Uterus (tissue), 4 donors: Measurements from ENCODE around the gene LDLRAD4. TPM values are rescaled to one million over a fixed set of nuclear protein-coding genes. Genes with fewer than 3 reads are reported as not detected.

Experiments used
- DNase-seq, 2 donors: peaks; one replicate each; pipeline ENCODE4 v3.0.0-alpha.2; 2019 to 2020
- H3K27ac ChIP-seq, 2 donors: fragments of 200-600 bp; sonication (generic); 1 replicate in 1 of 2; 2 replicates in 1 of 2; pipeline ENCODE4 v1.5.1; 2016 to 2018
- H3K27me3 ChIP-seq, 2 donors: fragments of 200-600 bp; sonication (generic); one replicate each; pipeline ENCODE4 v1.5.1; 2018 to 2019; ENCODE audit warnings: control low read depth in 1 of 2
- H3K36me3 ChIP-seq, 2 donors: fragments of 200-600 bp; sonication (generic); one replicate each; pipeline ENCODE4 v1.5.1; 2019; ENCODE audit warnings: control low read depth in 1 of 2
- H3K4me1 ChIP-seq, 2 donors: fragments of 200-600 bp; sonication (generic); one replicate each; pipeline ENCODE4 v1.5.1; 2018 to 2019; ENCODE audit warnings: control low read depth in 1 of 2
- H3K4me3 ChIP-seq, 2 donors: fragments of 200-600 bp; sonication (generic); 1 replicate in 1 of 2; 2 replicates in 1 of 2; pipeline ENCODE4 v1.5.1; 2018 to 2019; ENCODE audit warnings: mild to moderate bottlenecking in 1 of 2
- H3K9me3 ChIP-seq, 2 donors: fragments of 200-600 bp; sonication (generic); one replicate each; pipeline ENCODE4 v1.5.1; 2019; ENCODE audit warnings: control low read depth in 1 of 2
- POLR2A ChIP-seq, 2 donors: fragments of 450-650 bp; IDR thresholded peaks; one replicate each; pipeline ENCODE4 v1.6.1; 2016; ENCODE audit warnings: antibody characterized with exemption in 2 of 2, mild to moderate bottlenecking in 1 of 2, moderate library complexity in 1 of 2
- intact Hi-C: fragments of 100-400 bp; cut with DNase I; formaldehyde crosslinking; loops from one replicate; pipeline ENCODE4 v1.15.1; 2023; ENCODE audit warnings: low total_unique reads
- total RNA-seq, 4 donors: library from RNA; depleted of rRNA in 3 of 4; stranded (reverse); fragments of >200 nt in 3 of 4; gene quantifications; one replicate each; pipeline versions ENCODE4 v1.1.0 to v1.2.4, GENCODE V29; 2014 to 2023
- TF ChIP-seq, protein P1 (sequence below), 4 experiments: fragments of 200-600 bp in 2 of 4; fragments of 450-650 bp in 2 of 4; sonication (generic) in 2 of 4; IDR thresholded peaks; one replicate each; pipeline ENCODE4 v1.5.1; 2016 to 2019; ENCODE audit warnings: antibody characterized with exemption in 4 of 4, mild to moderate bottlenecking in 2 of 4, moderate library complexity in 1 of 4
- donor health status: DM: yes; HTN: yes; CAD: no.

LDLRAD4 gene
- total RNA-seq, 4 donors from 2014 or later = 23.8 to 82.2 (median 39.3) TPM

GRCh38 chr18:13313006-13313686 lies 94.6 kb downstream of the LDLRAD4 start:
- intact Hi-C loops = no loop called here
- TF ChIP-seq, protein P1, sequence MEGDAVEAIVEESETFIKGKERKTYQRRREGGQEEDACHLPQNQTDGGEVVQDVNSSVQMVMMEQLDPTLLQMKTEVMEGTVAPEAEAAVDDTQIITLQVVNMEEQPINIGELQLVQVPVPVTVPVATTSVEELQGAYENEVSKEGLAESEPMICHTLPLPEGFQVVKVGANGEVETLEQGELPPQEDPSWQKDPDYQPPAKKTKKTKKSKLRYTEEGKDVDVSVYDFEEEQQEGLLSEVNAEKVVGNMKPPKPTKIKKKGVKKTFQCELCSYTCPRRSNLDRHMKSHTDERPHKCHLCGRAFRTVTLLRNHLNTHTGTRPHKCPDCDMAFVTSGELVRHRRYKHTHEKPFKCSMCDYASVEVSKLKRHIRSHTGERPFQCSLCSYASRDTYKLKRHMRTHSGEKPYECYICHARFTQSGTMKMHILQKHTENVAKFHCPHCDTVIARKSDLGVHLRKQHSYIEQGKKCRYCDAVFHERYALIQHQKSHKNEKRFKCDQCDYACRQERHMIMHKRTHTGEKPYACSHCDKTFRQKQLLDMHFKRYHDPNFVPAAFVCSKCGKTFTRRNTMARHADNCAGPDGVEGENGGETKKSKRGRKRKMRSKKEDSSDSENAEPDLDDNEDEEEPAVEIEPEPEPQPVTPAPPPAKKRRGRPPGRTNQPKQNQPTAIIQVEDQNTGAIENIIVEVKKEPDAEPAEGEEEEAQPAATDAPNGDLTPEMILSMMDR (IDR thresholded peaks at IDR 0.05) = no peak
- no peak for TF ChIP-seq POLR2A (IDR thresholded peaks at IDR 0.05)

GRCh38 chr18:13315000-13315399 lies 96.4 kb downstream of the LDLRAD4 start:
- DNase-seq = no peak

More at GRCh38 chr18:13313006-13313686, 94.6 kb downstream of the LDLRAD4 start:
- no peak overlapping the region for H3K4me3 ChIP-seq
- peaks cover 0 to 10% of the 10 kb centered on the region in 2 donors for H3K9me3 ChIP-seq
- H3K27ac ChIP-seq = no peak overlapping the region
- no peaks in the 10 kb centered on the region for H3K27me3 ChIP-seq
- no peaks in the 10 kb centered on the region for H3K36me3 ChIP-seq
- H3K4me1 ChIP-seq = no peaks in the 10 kb centered on the region
- DNase-seq = no peak

DNA sequence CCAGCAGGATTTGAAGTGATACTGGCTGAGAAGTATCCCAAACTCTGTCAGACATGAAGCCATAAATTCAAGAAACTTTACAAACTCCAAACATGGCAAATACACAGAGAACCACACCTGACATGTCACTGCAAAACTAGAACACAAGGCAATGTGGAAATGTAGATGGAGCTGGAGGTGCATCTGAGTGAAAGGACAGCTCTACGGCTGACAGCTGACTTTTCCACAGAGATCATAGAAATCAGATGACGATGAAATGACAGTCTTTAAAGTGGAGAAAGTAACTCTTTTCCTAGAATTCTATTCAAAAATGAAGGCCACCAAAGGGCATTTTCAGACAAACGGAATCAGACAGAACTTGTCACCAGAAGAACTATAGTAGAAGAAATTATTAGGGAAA lies 97.5 kb downstream of the LDLRAD4 start:
- Histone ChIP-seq H3K9me3 (peaks cover 0 to 10% of the 10 kb centered on the region in 2 donors), H3K27ac (no peak overlapping the region), H3K4me1 (peaks cover 0 to 3% of the 10 kb centered on the region in 2 donors), H3K36me3 (no peaks in the 10 kb centered on the region), H3K27me3 (no peaks in the 10 kb centered on the region), H3K4me3 (no peak overlapping the region)
- intact Hi-C loops = no loop called here
- no peak for TF ChIP-seq POLR2A (IDR thresholded peaks at IDR 0.05)
- TF ChIP-seq, protein P1 (IDR thresholded peaks at IDR 0.05) = no peak
- no peak for DNase-seq

More at GRCh38 chr18:13315000-13315399, 96.4 kb downstream of the LDLRAD4 start:
- no peaks in the 10 kb centered on the region for H3K36me3 ChIP-seq
- peaks cover 0 to 10% of the 10 kb centered on the region in 2 donors for H3K9me3 ChIP-seq
- intact Hi-C loops = no loop called here
- no peak overlapping the region for H3K4me3 ChIP-seq
- H3K27me3 ChIP-seq = no peaks in the 10 kb centered on the region
- H3K4me1 ChIP-seq = peaks cover 0 to 3% of the 10 kb centered on the region in 2 donors
- H3K27ac ChIP-seq = no peak overlapping the region
- TF ChIP-seq, protein P1 (IDR thresholded peaks at IDR 0.05) = no peak
- TF ChIP-seq POLR2A (IDR thresholded peaks at IDR 0.05) = no peak

DNA sequence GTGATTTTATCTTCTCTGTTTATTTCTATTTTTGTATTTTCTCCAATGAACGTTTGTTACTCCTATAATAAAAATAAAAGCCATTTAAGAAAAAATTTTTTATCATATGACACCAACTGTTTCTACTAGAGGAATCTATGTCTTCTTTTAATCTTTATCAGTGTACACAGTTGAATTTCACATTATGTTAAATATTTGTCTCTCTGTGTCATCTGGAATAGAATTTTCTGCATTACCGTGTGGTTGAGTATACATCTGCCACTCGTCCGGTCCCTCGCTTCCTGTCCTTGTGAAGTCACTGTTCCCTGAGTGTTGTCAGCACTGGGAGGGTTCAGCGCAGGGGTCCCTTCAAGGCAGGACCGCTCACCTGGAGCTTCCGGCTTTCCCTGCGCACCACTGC lies 99.2 kb downstream of the LDLRAD4 start:
- H3K36me3 ChIP-seq = no peaks in the 10 kb centered on the region
- TF ChIP-seq POLR2A (IDR thresholded peaks at IDR 0.05) = no peak
- TF ChIP-seq, protein P1 (IDR thresholded peaks at IDR 0.05) = no peak
- H3K4me1 ChIP-seq = peaks cover 0 to 3% of the 10 kb centered on the region in 2 donors
- intact Hi-C loops = no loop called here
- H3K9me3 ChIP-seq = peaks cover 0 to 10% of the 10 kb centered on the region in 2 donors
- no peak overlapping the region for H3K4me3 ChIP-seq
- H3K27ac ChIP-seq = no peak overlapping the region
- DNase-seq = no peak
- no peaks in the 10 kb centered on the region for H3K27me3 ChIP-seq

DNA sequence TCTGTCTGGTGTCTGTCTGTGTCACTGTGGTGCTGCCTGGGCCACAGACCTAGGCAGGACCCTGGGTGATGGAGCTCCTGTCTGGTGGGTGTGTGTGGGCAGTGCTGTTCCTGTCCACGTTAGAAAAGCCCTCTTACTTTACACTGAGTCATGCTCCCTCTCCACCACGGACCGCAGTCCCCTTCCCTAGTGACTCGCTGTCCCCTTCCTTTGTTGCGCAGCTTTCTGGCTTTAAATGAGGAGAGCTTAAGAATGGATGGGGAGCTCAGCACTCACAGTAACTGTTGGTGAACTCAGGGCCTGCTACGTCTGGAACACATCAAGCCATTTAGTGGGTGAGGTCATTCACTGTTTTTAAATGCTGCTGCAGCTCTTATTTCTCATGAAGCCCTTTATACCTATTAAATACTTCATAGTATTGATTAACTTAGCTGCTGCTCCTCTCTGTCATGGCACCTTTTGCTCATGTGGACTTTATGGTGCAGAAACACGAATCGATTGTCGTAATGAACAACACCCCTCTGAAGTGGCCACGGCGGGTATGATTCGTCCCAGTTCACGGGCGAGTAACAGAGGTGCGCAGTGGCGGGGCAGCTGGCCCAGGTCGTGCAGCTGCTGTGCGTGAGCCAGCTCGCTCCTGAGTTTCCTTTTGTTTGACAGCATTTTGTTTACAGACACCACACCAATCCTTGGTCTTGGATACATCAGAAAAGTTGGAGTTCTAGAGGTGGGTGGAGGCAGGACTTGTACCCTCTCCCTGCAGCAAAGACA lies 100.4 kb downstream of the LDLRAD4 start:
- no peak overlapping the region for H3K4me3 ChIP-seq
- H3K27me3 ChIP-seq = no peaks in the 10 kb centered on the region
- no peak for DNase-seq
- peaks cover 0 to 10% of the 10 kb centered on the region in 2 donors for H3K9me3 ChIP-seq
- intact Hi-C loops = no loop called here
- TF ChIP-seq, protein P1 (IDR thresholded peaks at IDR 0.05) = no peak
- TF ChIP-seq POLR2A (IDR thresholded peaks at IDR 0.05) = no peak
- peak overlapping the region; percentile 45 to 53 for H3K27ac ChIP-seq
- peaks cover 0 to 3% of the 10 kb centered on the region in 2 donors for H3K4me1 ChIP-seq
- H3K36me3 ChIP-seq = no peaks in the 10 kb centered on the region
